Smooth muscle cell (in vitro differentiated cells): Measurements from ENCODE around the gene SH3RF2. TPM values are rescaled to one million over a fixed set of nuclear protein-coding genes. Genes with fewer than 3 reads are reported as not detected.

Experiments used
- DNase-seq: peaks from one replicate; lab custom pipeline; 2025; ENCODE audit not compliant: unreplicated experiment; lab: John Stamatoyannopoulos, UW
- H2AFZ ChIP-seq: fragments of 200-600 bp; sonication (generic); 2 replicates; pipeline ENCODE4 v1.6.0; 2016; ENCODE audit warnings: antibody characterized with exemption, low read depth, mild to moderate bottlenecking
- H3F3A ChIP-seq: fragments of 200-600 bp; sonication (generic); 2 replicates; pipeline ENCODE4 v1.6.0; 2017; ENCODE audit warnings: antibody characterized with exemption, low read depth
- H3K27ac ChIP-seq: fragments of 200-600 bp; sonication (generic); 2 replicates; pipeline ENCODE4 v1.5.1; 2016; ENCODE audit warnings: low read depth, mild to moderate bottlenecking
- H3K27me3 ChIP-seq: fragments of 200-600 bp; sonication (generic); 2 replicates; pipeline ENCODE4 v1.6.1; 2016; ENCODE audit warnings: low read depth, mild to moderate bottlenecking
- H3K36me3 ChIP-seq: fragments of 200-600 bp; sonication (generic); 2 replicates; pipeline ENCODE4 v1.5.1; 2016; ENCODE audit warnings: low read depth
- H3K4me1 ChIP-seq: fragments of 200-600 bp; sonication (generic); 2 replicates; pipeline ENCODE4 v1.5.1; 2016; ENCODE audit warnings: low read depth
- H3K4me2 ChIP-seq: fragments of 200-600 bp; sonication (generic); 2 replicates; pipeline ENCODE4 v1.6.0; 2016; ENCODE audit warnings: mild to moderate bottlenecking
- H3K4me3 ChIP-seq: fragments of 200-600 bp; sonication (generic); 2 replicates; pipeline ENCODE4 v1.5.1; 2016; ENCODE audit warnings: mild to moderate bottlenecking
- H3K79me2 ChIP-seq: fragments of 200-600 bp; sonication (generic); 2 replicates; pipeline ENCODE4 v1.6.0; 2016; ENCODE audit warnings: low read depth, mild to moderate bottlenecking
- H3K9ac ChIP-seq: fragments of 200-600 bp; sonication (generic); 2 replicates; pipeline ENCODE4 v1.6.0; 2016; ENCODE audit warnings: low read depth
- H3K9me3 ChIP-seq: fragments of 200-600 bp; sonication (generic); replicated peaks from 2 replicates; pipeline ENCODE4 v1.5.1; 2016; ENCODE audit warnings: low read depth
- H4K20me1 ChIP-seq: fragments of 200-600 bp; sonication (generic); 2 replicates; pipeline ENCODE4 v1.6.0; 2016; ENCODE audit warnings: low read depth
- CTCF ChIP-seq: fragments of 200-600 bp; sonication (generic); IDR thresholded peaks from 2 replicates; pipeline ENCODE4 v1.5.1; 2017; ENCODE audit warnings: borderline replicate concordance, mild to moderate bottlenecking, antibody characterized with exemption; ENCODE audit not compliant: insufficient read depth, poor library complexity, severe bottlenecking
- WGBS: methylation state at CpG from one replicate; pipeline ENCODE4 v1.1.7; 2016; ENCODE audit warnings: low lambda C conversion rate; 5-methylcytosine and 5-hydroxymethylcytosine counted together
- polyA plus RNA-seq: library from polyadenylated mRNA; unstranded; fragments of >200 nt; fragmentation: Nextera tagmentation; extraction: Ambion mirVana; gene quantifications from 2 replicates; pipeline ENCODE4 v1.2.1, GENCODE V29; 2016
- total RNA-seq: library from RNA; depleted of rRNA; stranded (reverse); fragments of >200 nt; gene quantifications from 2 replicates; pipeline ENCODE4 v1.2.3, GENCODE V29; 2014

SH3RF2 gene
- total and polyA plus RNA-seq, 2 experiments from 2014 or later: 1.0 to 2.0 TPM

- no peaks in the 10 kb centered on the region for H3F3A ChIP-seq
- H3K4me3 ChIP-seq: no peak overlapping the region
- no peaks in the 10 kb centered on the region for H3K4me1 ChIP-seq
- no peaks in the 10 kb centered on the region for H4K20me1 ChIP-seq
- H3K79me2 ChIP-seq: no peaks in the 10 kb centered on the region
- H3K27me3 ChIP-seq: no peaks in the 10 kb centered on the region
- WGBS: 86% methylated on average over 1 of the region's 1 CpG
- H2AFZ ChIP-seq: no peak overlapping the region
- no peak for DNase-seq
- TF ChIP-seq CTCF: no peak
- H3K4me2 ChIP-seq: no peak overlapping the region
- H3K9ac ChIP-seq: no peak overlapping the region
- H3K27ac ChIP-seq: no peak overlapping the region
- H3K36me3 ChIP-seq: no peaks in the 10 kb centered on the region
- no peaks in the 10 kb centered on the region for H3K9me3 ChIP-seq
Observed at GRCh38 chr5:145999208-145999607, 62.8 kb downstream of the SH3RF2 start.

- Histone ChIP-seq H3K9me3 (no peaks in the 10 kb centered on the region), H4K20me1 (no peaks in the 10 kb centered on the region), H2AFZ (no peak overlapping the region), H3K9ac (no peak overlapping the region), H3K27me3 (peaks cover under 1% of the 10 kb centered on the region), H3K4me1 (no peaks in the 10 kb centered on the region), H3K36me3 (no peaks in the 10 kb centered on the region), H3K79me2 (no peaks in the 10 kb centered on the region), H3K4me2 (no peak overlapping the region), H3K4me3 (no peak overlapping the region), H3K27ac (no peak overlapping the region), H3F3A (no peaks in the 10 kb centered on the region)
- WGBS: 95% methylated on average over 9 of the region's 9 CpGs
- no peak for TF ChIP-seq CTCF
- no peak for DNase-seq
Observed at GRCh38 chr5:146000072-146000471, 63.7 kb downstream of the SH3RF2 start.

GRCh38 chr5:146001544-146002190, 65.3 kb downstream of the SH3RF2 start:
- Histone ChIP-seq H3F3A (no peaks in the 10 kb centered on the region), H3K27ac (no peak overlapping the region), H3K4me1 (no peaks in the 10 kb centered on the region), H3K4me3 (no peak overlapping the region), H3K4me2 (no peak overlapping the region), H3K9ac (no peak overlapping the region), H3K9me3 (no peaks in the 10 kb centered on the region), H4K20me1 (no peaks in the 10 kb centered on the region), H2AFZ (no peak overlapping the region), H3K36me3 (no peaks in the 10 kb centered on the region), H3K27me3 (peaks cover 4% of the 10 kb centered on the region), H3K79me2 (no peaks in the 10 kb centered on the region)
- DNase-seq: no peak
- WGBS: 94% methylated on average over 5 of the region's 5 CpGs
- TF ChIP-seq CTCF: no peak

GRCh38 chr5:146002491-146002890, 66.1 kb downstream of the SH3RF2 start:
- DNase-seq: no peak
- Histone ChIP-seq H3K9me3 (no peaks in the 10 kb centered on the region), H4K20me1 (no peaks in the 10 kb centered on the region), H3K27ac (no peak overlapping the region), H3K9ac (no peak overlapping the region), H3K27me3 (peaks cover 4% of the 10 kb centered on the region), H3K36me3 (no peaks in the 10 kb centered on the region), H3K4me1 (no peaks in the 10 kb centered on the region), H3K79me2 (no peaks in the 10 kb centered on the region), H3F3A (no peaks in the 10 kb centered on the region), H3K4me2 (no peak overlapping the region), H3K4me3 (no peak overlapping the region), H2AFZ (no peak overlapping the region)
- 93% methylated on average over 7 of the region's 7 CpGs for WGBS
- no peak for TF ChIP-seq CTCF
